HepG2 (cell line): ENCODE data around the gene NPTXR. TPM values are rescaled to one million over a fixed set of nuclear protein-coding genes. Genes with fewer than 3 reads are reported as not detected.

Experiments used
- ATAC-seq: fragments of 200-7000 bp; cut with Tn5 transposase; 3 replicates; pipeline ENCODE4 v1.9.1; 2020; ENCODE audit warnings: mild to moderate bottlenecking, moderate library complexity
- BruUV-seq: library from RNA; stranded (reverse); fragments of 400-500 nt; replicated peaks from 2 replicates; lab custom pipeline; 2021; lab: Mats Ljungman, UMichigan
- CTCF ChIA-PET: fragments of 300-600 bp; formaldehyde crosslinking; extraction: SDS; loops from one replicate; lab custom pipeline; 2021; ENCODE audit warnings: low total read pairs, inconsistent platforms, low intra/inter-chr PET ratio; lab: Yijun Ruan, JAX
- POLR2A ChIA-PET: fragments of 350-600 bp; sonication (Branson Sonifier 250); formaldehyde crosslinking; loops from one replicate; lab custom pipeline; 2020; ENCODE audit warnings: antibody characterized with exemption, inconsistent platforms; lab: Yijun Ruan, JAX
- DNase-seq: peaks from one replicate; pipeline ENCODE4 v3.0.0-alpha.2; 2015; ENCODE audit warnings: low spot score
- FAIRE-seq: peaks from 3 replicates; lab custom pipeline; 2011; peaks lifted over from hg19 to GRCh38; lab: Jason Lieb, UNC
- H2AFZ ChIP-seq: one replicate; pipeline ENCODE4 v1.6.1; 2011; ENCODE audit warnings: low read length, inconsistent platforms
- H3K27ac ChIP-seq: fragments of 300-600 bp; 3 replicates; pipeline ENCODE4 v1.8.0; 2011; ENCODE audit warnings: mixed run types, mild to moderate bottlenecking, mixed read lengths, low read length, inconsistent platforms; ENCODE audit not compliant: insufficient read depth; ENCODE audit errors: extremely low read length
- H3K27me3 ChIP-seq, 2 experiments: fragments of 200-600 bp in 1 of 2; 2 replicates in 1 of 2; 3 replicates in 1 of 2; pipeline versions ENCODE4 v1.6.0 to v1.8.0; 2011; ENCODE audit warnings: low read length in 2 of 2, mild to moderate bottlenecking in 2 of 2, moderate library complexity in 2 of 2, inconsistent platforms in 1 of 2; ENCODE audit not compliant: insufficient read depth in 2 of 2, control insufficient read depth in 1 of 2
- H3K36me3 ChIP-seq, 2 experiments: fragments of 200-600 bp in 1 of 2; replicated peaks in 1 of 2; 2 replicates in 1 of 2; 3 replicates in 1 of 2; pipeline versions ENCODE4 v1.5.1 to v1.8.0; 2011; ENCODE audit warnings: low read length in 2 of 2, inconsistent platforms in 1 of 2; ENCODE audit not compliant: insufficient read depth in 2 of 2, control insufficient read depth in 1 of 2
- H3K4me1 ChIP-seq: 2 replicates; pipeline ENCODE4 v1.5.1; 2012; ENCODE audit warnings: low read length, inconsistent platforms; ENCODE audit not compliant: insufficient read depth
- H3K4me2 ChIP-seq: 2 replicates; pipeline ENCODE4 v1.6.0; 2011; ENCODE audit warnings: low read depth, low read length, inconsistent platforms
- H3K4me3 ChIP-seq, 3 experiments: fragments of 200-600 bp in 1 of 3; sonication (generic), shearing (Covaris generic) in 1 of 3; replicated peaks in 1 of 3; 2 replicates each; pipeline ENCODE4 v1.5.1; 2011 to 2016; ENCODE audit warnings: low read length in 3 of 3, inconsistent platforms in 2 of 3, low read depth in 2 of 3, mild to moderate bottlenecking in 2 of 3, control low read depth in 1 of 3, mixed read lengths in 1 of 3; ENCODE audit not compliant: insufficient read depth in 1 of 3
- H3K79me2 ChIP-seq: one replicate; pipeline ENCODE4 v1.6.1; 2011; ENCODE audit warnings: low read length, inconsistent platforms; ENCODE audit not compliant: insufficient read depth
- H3K9ac ChIP-seq: 2 replicates; pipeline ENCODE4 v1.6.0; 2011; ENCODE audit warnings: mild to moderate bottlenecking, low read depth, low read length, inconsistent platforms; ENCODE audit not compliant: insufficient read depth
- H3K9me3 ChIP-seq: 2 replicates; pipeline ENCODE4 v1.5.1; 2012; ENCODE audit warnings: mild to moderate bottlenecking, low read length
- H4K20me1 ChIP-seq: 2 replicates; pipeline ENCODE4 v1.6.0; 2011; ENCODE audit warnings: inconsistent platforms, mild to moderate bottlenecking, low read length, moderate library complexity; ENCODE audit not compliant: insufficient read depth
- ARHGAP35 ChIP-seq: sonication (generic); formaldehyde crosslinking; IDR thresholded peaks from 2 replicates; pipeline ENCODE4 v1.9.0; 2022; ENCODE audit warnings: mild to moderate bottlenecking, inconsistent platforms, moderate library complexity, missing genetic modification reagents, borderline replicate concordance
- FOXM1 ChIP-seq: sonication (generic); formaldehyde crosslinking; IDR thresholded peaks from 2 replicates; pipeline ENCODE4 v1.5.0; 2020; ENCODE audit warnings: missing genetic modification reagents
- GPN1 ChIP-seq: sonication (generic); formaldehyde crosslinking; IDR thresholded peaks from 2 replicates; pipeline ENCODE4 v1.5.1; 2020; ENCODE audit warnings: missing genetic modification reagents, borderline replicate concordance
- HNRNPH1 ChIP-seq: fragments of 200-400 bp; formaldehyde crosslinking; optimal IDR thresholded peaks from 2 replicates; pipeline ENCODE3; 2017; ENCODE audit warnings: mild to moderate bottlenecking, low read depth, low read length
- MXI1 ChIP-seq: IDR thresholded peaks from 3 replicates; pipeline ENCODE4 v1.6.1; 2012; ENCODE audit warnings: low read depth, low read length, inconsistent platforms, borderline replicate concordance
- PRMT3 ChIP-seq: sonication (generic); formaldehyde crosslinking; IDR thresholded peaks from 2 replicates; pipeline ENCODE4 v1.8.1; 2022; ENCODE audit warnings: low read depth, mild to moderate bottlenecking, moderate library complexity, missing genetic modification reagents, borderline replicate concordance
- RXRB ChIP-seq: IDR thresholded peaks from 2 replicates; pipeline ENCODE4 v1.6.1; 2016; ENCODE audit warnings: borderline replicate concordance, missing genetic modification reagents, missing compliant biosample characterization
- SATB2 ChIP-seq: sonication (generic); formaldehyde crosslinking; IDR thresholded peaks from 2 replicates; pipeline ENCODE4 v1.5.0; 2020; ENCODE audit warnings: missing genetic modification reagents
- TBX3 ChIP-seq: fragments of 450-650 bp; IDR thresholded peaks from 2 replicates; pipeline ENCODE4 v1.6.1; 2017; ENCODE audit warnings: antibody characterized with exemption, mild to moderate bottlenecking, inconsistent platforms, borderline replicate concordance
- ZNF160 ChIP-seq: sonication (generic); formaldehyde crosslinking; IDR thresholded peaks from 2 replicates; pipeline ENCODE4 v1.8.0; 2022; ENCODE audit warnings: mild to moderate bottlenecking, inconsistent platforms, missing genetic modification reagents
- ZNF205 ChIP-seq: IDR thresholded peaks from 2 replicates; pipeline ENCODE4 v1.6.1; 2018; ENCODE audit warnings: missing biosample characterization, missing genetic modification reagents
- ZNF577 ChIP-seq: sonication (generic); formaldehyde crosslinking; IDR thresholded peaks from 2 replicates; pipeline ENCODE4 v1.4.0; 2020; ENCODE audit warnings: mild to moderate bottlenecking, low read depth, missing genetic modification reagents, borderline replicate concordance
- ZNF768 ChIP-seq: sonication (generic); formaldehyde crosslinking; IDR thresholded peaks from 2 replicates; pipeline ENCODE4 v1.4.0; 2020; ENCODE audit warnings: missing genetic modification reagents
- ZNF788 ChIP-seq: sonication (generic); formaldehyde crosslinking; IDR thresholded peaks from 2 replicates; pipeline ENCODE4 v1.5.0; 2020; ENCODE audit warnings: mild to moderate bottlenecking, missing genetic modification reagents, borderline replicate concordance
- WGBS: methylation state at CpG from one replicate; pipeline ENCODE4 v1.1.6; 2017; ENCODE audit warnings: low lambda C conversion rate; 5-methylcytosine and 5-hydroxymethylcytosine counted together
- in situ Hi-C: cut with HindIII; loops from 2 replicates; pipeline ENCODE4 v1.10.0; 2017; ENCODE audit warnings: low pct_unique_long_range_greater_than_20kb; ENCODE audit not compliant: extremely low pct_ligation_motif_present
- intact Hi-C: fragments of 100-400 bp; cut with micrococcal nuclease; formaldehyde crosslinking; loops from one replicate; pipeline ENCODE4 v1.10.0; 2022; ENCODE audit not compliant: unreplicated experiment
- polyA plus RNA-seq, 8 experiments: library from polyadenylated mRNA; depleted of rRNA in 3 of 8; stranded (reverse) in 7 of 8; unstranded in 1 of 8; fragments of >200 nt; fragmentation: Illumina TruSeq in 4 of 8; extraction: Trizol in 4 of 8; gene quantifications; 2 replicates each; pipeline versions ENCODE4 v1.2.1 to v1.2.3, GENCODE V29; 2011 to 2016; ENCODE audit warnings: low read depth in 4 of 8, missing spikeins in 1 of 8, mixed read lengths in 1 of 8; ENCODE audit not compliant: insufficient read depth in 1 of 8
- total RNA-seq, 5 experiments: library from RNA; depleted of rRNA; stranded (reverse); fragments of >200 nt; fragmentation: Illumina TruSeq; extraction: Trizol; gene quantifications; 2 replicates each; pipeline ENCODE4 v1.2.3, GENCODE V29; 2016; ENCODE audit warnings: low read depth in 1 of 5
- TF ChIP-seq, protein P1 (sequence below): sonication (generic); formaldehyde crosslinking; IDR thresholded peaks from 2 replicates; pipeline ENCODE4 v1.5.0; 2020; ENCODE audit warnings: missing genetic modification reagents
- TF ChIP-seq, protein P2 (sequence below): sonication (generic); formaldehyde crosslinking; IDR thresholded peaks from 2 replicates; pipeline ENCODE4 v1.8.0; 2022; ENCODE audit warnings: mild to moderate bottlenecking, missing genetic modification reagents, moderate library complexity
- TF ChIP-seq, protein P3 (sequence below): sonication (generic); formaldehyde crosslinking; IDR thresholded peaks from 2 replicates; pipeline ENCODE4 v1.5.1; 2020; ENCODE audit warnings: missing genetic modification reagents, mild to moderate bottlenecking, borderline replicate concordance
- TF ChIP-seq, protein P4 (sequence below): sonication (generic); formaldehyde crosslinking; conservative IDR thresholded peaks from 2 replicates; pipeline ENCODE4 v1.8.0; 2022; ENCODE audit warnings: missing genetic modification reagents

Gene NPTXR
- total and polyA plus RNA-seq, 2 of the 13 experiments (the other 11 are each of a cell fraction or from before 2014, with no cell fraction given) = 2.6 to 4.8 TPM

DNA sequence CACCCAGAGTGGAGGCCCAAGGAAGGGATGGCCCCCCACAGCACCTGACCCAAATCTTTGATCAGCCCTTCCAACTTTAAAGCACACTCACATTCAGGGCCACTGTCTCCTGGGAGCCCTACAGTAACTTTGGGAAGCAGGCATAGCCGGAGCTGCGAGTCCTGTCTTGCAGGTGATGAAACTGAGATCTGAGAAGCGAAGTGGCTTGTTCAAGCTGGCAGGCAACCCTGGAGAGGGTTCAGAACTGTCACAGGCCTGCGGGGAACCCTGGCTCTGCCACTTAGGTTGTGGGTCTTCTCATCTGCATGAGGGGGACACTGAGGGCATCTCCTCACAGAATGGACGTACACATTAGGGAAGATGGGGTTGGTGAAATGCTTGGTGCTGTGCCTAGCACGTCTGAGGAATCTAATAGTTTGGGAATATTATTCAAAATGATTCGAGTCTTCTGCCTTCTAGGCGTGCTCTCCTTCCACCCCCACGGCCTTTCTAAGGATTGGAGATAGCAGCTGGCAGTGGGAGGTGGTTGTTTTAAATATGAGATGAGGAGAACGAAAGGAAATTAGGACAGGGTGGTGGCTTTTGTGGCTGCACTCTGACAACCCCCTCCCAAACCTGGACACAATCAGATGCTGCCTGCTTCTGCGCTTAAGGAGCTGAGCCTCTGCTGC lies 69.2 kb downstream of the NPTXR start (continued):
- TF ChIP-seq ZNF577 (CRISPR knock-in tag) (no peak), ZNF788 (CRISPR knock-in tag) (no peak)

DNA sequence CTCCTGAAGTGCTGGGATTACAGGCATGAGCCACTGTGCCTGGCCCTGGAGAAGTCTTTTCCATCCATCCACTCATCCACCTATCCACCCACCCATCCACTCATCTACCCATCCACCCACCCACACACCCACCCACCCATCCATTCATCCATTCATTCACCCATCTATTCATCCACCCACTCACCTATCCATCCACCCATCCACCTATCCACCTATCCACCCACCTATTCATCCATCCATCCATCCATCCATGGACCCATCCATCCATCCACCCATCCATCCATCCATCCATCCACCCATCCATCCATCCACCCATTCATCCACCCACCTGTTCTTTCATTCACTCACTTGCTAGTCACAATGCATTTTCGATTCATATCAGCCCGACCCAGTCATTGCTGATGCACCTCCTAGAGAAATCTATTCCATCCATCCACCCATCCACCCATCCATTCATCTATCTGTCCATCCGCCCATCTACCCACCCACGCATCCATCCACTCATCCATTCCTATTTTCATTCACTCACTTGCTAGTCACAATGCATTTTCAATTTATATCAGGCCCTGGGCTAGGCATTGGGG lies 70.4 kb downstream of the NPTXR start:
- intact Hi-C loops = no loop called here
- no peak overlapping the region for H3K27ac ChIP-seq
- TF ChIP-seq TBX3 = no peak
- TF ChIP-seq, protein P1, sequence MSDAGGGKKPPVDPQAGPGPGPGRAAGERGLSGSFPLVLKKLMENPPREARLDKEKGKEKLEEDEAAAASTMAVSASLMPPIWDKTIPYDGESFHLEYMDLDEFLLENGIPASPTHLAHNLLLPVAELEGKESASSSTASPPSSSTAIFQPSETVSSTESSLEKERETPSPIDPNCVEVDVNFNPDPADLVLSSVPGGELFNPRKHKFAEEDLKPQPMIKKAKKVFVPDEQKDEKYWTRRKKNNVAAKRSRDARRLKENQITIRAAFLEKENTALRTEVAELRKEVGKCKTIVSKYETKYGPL (CRISPR knock-in tag) = no peak
- no peak for TF ChIP-seq FOXM1 (CRISPR knock-in tag)
- TF ChIP-seq, protein P2, sequence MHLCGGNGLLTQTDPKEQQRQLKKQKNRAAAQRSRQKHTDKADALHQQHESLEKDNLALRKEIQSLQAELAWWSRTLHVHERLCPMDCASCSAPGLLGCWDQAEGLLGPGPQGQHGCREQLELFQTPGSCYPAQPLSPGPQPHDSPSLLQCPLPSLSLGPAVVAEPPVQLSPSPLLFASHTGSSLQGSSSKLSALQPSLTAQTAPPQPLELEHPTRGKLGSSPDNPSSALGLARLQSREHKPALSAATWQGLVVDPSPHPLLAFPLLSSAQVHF = no peak
- no peak for TF ChIP-seq ZNF205 (CRISPR knock-in tag)
- no peak for TF ChIP-seq SATB2 (CRISPR knock-in tag)
- no peak for TF ChIP-seq GPN1 (CRISPR knock-in tag)
- TF ChIP-seq PRMT3 (CRISPR knock-in tag) = no peak
- TF ChIP-seq ARHGAP35 (CRISPR knock-in tag) = no peak
- no peak for TF ChIP-seq MXI1
- TF ChIP-seq ZNF160 (CRISPR knock-in tag) = no peak
- TF ChIP-seq, protein P3, sequence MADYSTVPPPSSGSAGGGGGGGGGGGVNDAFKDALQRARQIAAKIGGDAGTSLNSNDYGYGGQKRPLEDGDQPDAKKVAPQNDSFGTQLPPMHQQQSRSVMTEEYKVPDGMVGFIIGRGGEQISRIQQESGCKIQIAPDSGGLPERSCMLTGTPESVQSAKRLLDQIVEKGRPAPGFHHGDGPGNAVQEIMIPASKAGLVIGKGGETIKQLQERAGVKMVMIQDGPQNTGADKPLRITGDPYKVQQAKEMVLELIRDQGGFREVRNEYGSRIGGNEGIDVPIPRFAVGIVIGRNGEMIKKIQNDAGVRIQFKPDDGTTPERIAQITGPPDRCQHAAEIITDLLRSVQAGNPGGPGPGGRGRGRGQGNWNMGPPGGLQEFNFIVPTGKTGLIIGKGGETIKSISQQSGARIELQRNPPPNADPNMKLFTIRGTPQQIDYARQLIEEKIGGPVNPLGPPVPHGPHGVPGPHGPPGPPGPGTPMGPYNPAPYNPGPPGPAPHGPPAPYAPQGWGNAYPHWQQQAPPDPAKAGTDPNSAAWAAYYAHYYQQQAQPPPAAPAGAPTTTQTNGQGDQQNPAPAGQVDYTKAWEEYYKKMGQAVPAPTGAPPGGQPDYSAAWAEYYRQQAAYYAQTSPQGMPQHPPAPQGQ (CRISPR knock-in tag) = no peak
- TF ChIP-seq HNRNPH1 = no peak
- TF ChIP-seq RXRB (CRISPR knock-in tag) = no peak
- no peak for TF ChIP-seq ZNF768 (CRISPR knock-in tag)
- TF ChIP-seq, protein P4, sequence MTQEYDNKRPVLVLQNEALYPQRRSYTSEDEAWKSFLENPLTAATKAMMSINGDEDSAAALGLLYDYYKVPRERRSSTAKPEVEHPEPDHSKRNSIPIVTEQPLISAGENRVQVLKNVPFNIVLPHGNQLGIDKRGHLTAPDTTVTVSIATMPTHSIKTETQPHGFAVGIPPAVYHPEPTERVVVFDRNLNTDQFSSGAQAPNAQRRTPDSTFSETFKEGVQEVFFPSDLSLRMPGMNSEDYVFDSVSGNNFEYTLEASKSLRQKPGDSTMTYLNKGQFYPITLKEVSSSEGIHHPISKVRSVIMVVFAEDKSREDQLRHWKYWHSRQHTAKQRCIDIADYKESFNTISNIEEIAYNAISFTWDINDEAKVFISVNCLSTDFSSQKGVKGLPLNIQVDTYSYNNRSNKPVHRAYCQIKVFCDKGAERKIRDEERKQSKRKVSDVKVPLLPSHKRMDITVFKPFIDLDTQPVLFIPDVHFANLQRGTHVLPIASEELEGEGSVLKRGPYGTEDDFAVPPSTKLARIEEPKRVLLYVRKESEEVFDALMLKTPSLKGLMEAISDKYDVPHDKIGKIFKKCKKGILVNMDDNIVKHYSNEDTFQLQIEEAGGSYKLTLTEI (CRISPR knock-in tag) = no peak

More for the DNA sequence above, 70.4 kb downstream of the NPTXR start:
- Histone ChIP-seq H3K4me1 (peaks cover 17% of the 10 kb centered on the region; the same call in 1 of the 2 replicates), H4K20me1 (no peaks in the 10 kb centered on the region), H2AFZ (no peak overlapping the region), H3K9ac (no peak overlapping the region), H3K4me2 (no peak overlapping the region), H3K9me3 (no peaks in the 10 kb centered on the region), H3K79me2 (no peaks in the 10 kb centered on the region), H3K27me3 (peaks cover 1 to 12% of the 10 kb centered on the region in 2 experiments; a peak in 1 of 5 replicates), H3K4me3 (no peak overlapping the region), H3K36me3 (no peaks in the 10 kb centered on the region)
- in situ Hi-C loops = no loop called here
- FAIRE-seq (no peak), DNase-seq (no peak), ATAC-seq (no peak)
- WGBS = 46% methylated on average over 4 of the region's 4 CpGs
- POLR2A ChIA-PET = no interaction called here
- no TSS peak for BruUV-seq
- CTCF ChIA-PET = no interaction called here
